ENCODE results near the gene HHATL.

HHATL gene

DNA sequence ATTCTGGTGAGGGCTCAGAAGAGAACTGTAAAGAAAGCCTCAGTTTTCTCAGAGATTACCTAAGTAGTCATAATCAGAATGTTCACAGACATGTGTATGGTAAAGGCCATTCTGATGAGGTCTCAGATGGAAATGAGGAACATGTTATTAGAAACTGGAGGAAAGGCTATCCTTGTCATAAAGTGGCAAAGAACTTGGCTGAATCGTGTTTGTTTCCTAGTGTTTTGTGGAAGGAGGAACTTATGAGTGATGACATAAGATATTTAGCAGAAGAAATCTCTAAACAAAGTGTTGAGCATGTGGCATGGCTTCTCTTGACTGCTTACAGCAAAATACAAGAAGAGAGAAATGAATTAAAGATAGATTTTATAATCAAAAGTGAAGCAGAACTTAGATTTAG lies 30.1 kb downstream of the HHATL start:
- POLR2A ChIA-PET, result no interaction called here
- TF ChIP-seq, protein P1, sequence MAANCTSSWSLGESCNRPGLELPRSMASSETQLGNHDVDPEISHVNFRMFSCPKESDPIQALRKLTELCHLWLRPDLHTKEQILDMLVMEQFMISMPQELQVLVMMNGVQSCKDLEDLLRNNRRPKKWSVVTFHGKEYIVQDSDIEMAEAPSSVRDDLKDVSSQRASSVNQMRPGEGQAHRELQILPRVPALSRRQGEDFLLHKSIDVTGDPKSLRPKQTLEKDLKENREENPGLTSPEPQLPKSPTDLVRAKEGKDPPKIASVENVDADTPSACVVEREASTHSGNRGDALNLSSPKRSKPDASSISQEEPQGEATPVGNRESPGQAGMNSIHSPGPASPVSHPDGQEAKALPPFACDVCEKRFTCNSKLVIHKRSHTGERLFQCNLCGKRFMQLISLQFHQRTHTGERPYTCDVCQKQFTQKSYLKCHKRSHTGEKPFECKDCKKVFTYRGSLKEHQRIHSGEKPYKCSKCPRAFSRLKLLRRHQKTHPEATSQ (tag by site-specific recombination; IDR thresholded peaks at IDR 0.05), result no peak
- TF ChIP-seq ZNF302 (tag by site-specific recombination; IDR thresholded peaks at IDR 0.05; ENCODE audit: low read depth) (no peak), ZNF701 (tag by site-specific recombination; IDR thresholded peaks at IDR 0.05) (no peak), HOXA7 (CRISPR knock-in tag; IDR thresholded peaks at IDR 0.05; ENCODE audit: borderline replicate concordance) (no peak), ZNF133 (tag by site-specific recombination; IDR thresholded peaks at IDR 0.05) (no peak), ZNF658 (tag by site-specific recombination; IDR thresholded peaks at IDR 0.05) (no peak), SALL2 (tag by site-specific recombination; IDR thresholded peaks at IDR 0.05; ENCODE audit: borderline replicate concordance) (no peak), SP3 (tag by site-specific recombination; IDR thresholded peaks at IDR 0.05) (no peak), SP2 (tag by site-specific recombination; IDR thresholded peaks at IDR 0.05) (no peak), ZIC2 (tag by site-specific recombination; IDR thresholded peaks at IDR 0.05) (no peak)
- TF ChIP-seq, protein P2, sequence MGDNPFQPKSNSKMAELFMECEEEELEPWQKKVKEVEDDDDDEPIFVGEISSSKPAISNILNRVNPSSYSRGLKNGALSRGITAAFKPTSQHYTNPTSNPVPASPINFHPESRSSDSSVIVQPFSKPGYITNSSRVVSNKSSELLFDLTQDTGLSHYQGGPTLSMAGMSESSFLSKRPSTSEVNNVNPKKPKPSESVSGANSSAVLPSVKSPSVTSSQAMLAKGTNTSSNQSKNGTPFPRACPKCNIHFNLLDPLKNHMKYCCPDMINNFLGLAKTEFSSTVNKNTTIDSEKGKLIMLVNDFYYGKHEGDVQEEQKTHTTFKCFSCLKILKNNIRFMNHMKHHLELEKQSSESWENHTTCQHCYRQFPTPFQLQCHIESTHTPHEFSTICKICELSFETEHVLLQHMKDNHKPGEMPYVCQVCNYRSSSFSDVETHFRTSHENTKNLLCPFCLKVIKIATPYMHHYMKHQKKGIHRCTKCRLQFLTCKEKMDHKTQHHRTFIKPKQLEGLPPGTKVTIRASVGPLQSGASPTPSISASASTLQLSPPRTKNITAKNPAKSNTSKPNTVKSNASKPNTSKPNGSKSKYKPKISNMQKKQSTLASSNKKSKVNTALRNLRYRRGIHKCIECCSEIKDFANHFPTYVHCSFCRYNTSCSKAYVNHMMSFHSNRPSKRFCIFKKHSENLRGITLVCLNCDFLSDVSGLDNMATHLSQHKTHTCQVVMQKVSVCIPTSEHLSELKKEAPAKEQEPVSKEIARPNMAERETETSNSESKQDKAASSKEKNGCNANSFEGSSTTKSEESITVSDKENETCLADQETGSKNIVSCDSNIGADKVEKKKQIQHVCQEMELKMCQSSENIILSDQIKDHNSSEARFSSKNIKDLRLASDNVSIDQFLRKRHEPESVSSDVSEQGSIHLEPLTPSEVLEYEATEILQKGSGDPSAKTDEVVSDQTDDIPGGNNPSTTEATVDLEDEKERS (tag by site-specific recombination; IDR thresholded peaks at IDR 0.05), result no peak
- H3K9me3 ChIP-seq (ENCODE audit: control insufficient read depth, insufficient read depth, low read depth, low read length), result no peaks in the 10 kb centered on the region
- no peaks in the 10 kb centered on the region for H3K4me1 ChIP-seq (ENCODE audit: control insufficient read depth, insufficient read depth, low read length)
- no peaks in the 10 kb centered on the region for H3K36me3 ChIP-seq (ENCODE audit: control insufficient read depth in 2 of 2, insufficient read depth in 1 of 2, low read length in 2 of 2)
- CTCF ChIA-PET, result no interaction called here
- H3K27ac ChIP-seq (ENCODE audit: extremely low read depth, low read depth, low read length), result no peak overlapping the region
- H3K4me3 ChIP-seq (ENCODE audit: low read depth, low read length), result no peak overlapping the region

DNA sequence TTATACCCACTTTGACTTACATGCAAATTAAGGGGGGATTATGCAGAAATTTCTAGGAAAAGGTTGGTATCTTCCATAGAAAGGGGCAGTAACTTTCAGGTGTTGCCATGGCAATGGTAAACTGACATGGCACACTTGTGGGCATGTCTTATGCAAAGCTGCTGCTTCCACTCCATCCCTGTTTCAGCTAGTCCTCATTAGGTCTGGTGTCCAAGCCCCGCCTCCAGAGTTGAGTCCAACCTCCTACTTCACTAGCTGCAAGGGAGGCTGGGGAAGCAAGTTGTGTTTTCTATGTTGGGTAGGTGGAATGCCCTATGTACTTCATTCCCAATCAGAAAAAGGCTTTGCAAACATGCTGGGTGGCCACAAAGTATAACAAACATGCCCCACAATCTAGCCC lies 31.9 kb downstream of the HHATL start:
- POLR2A ChIA-PET, result interaction anchor here (0.6 kb wide), 1 partner anchor 17 kb away, joined by 3 read pairs; the partner anchor contains the start of gene ZBTB47
- CTCF ChIA-PET, result interaction anchor here (0.6 kb wide), 1 partner anchor 75 kb away, joined by 4 read pairs; no protein-coding TSS in a partner anchor
- no peaks in the 10 kb centered on the region for H3K4me1 ChIP-seq (ENCODE audit: control insufficient read depth, insufficient read depth, low read length)

More for the DNA sequence above, 31.9 kb downstream of the HHATL start:
- Histone ChIP-seq H3K9me3 (ENCODE audit: control insufficient read depth, insufficient read depth, low read depth, low read length) (no peaks in the 10 kb centered on the region), H3K36me3 (ENCODE audit: control insufficient read depth in 2 of 2, insufficient read depth in 1 of 2, low read length in 2 of 2) (no peaks in the 10 kb centered on the region), H3K4me3 (ENCODE audit: low read depth, low read length) (no peak overlapping the region), H3K27ac (ENCODE audit: extremely low read depth, low read depth, low read length) (no peak overlapping the region)
- no peak for TF ChIP-seq ZNF211 (tag by site-specific recombination; IDR thresholded peaks at IDR 0.05; ENCODE audit: low read depth)
- TF ChIP-seq BCL11B (tag by site-specific recombination; IDR thresholded peaks at IDR 0.05; ENCODE audit: low read depth), result no peak
- TF ChIP-seq KLF9 (tag by site-specific recombination; IDR thresholded peaks at IDR 0.05; ENCODE audit: low read depth), result no peak
- no peak for TF ChIP-seq ZNF747 (tag by site-specific recombination; IDR thresholded peaks at IDR 0.05)
- no peak for TF ChIP-seq ZBTB8A (tag by site-specific recombination; IDR thresholded peaks at IDR 0.05)
- no peak for TF ChIP-seq HOXA7 (CRISPR knock-in tag; IDR thresholded peaks at IDR 0.05; ENCODE audit: borderline replicate concordance)
- no peak for TF ChIP-seq TRIM28 (IDR thresholded peaks at IDR 0.05; ENCODE audit: borderline replicate concordance, low read length)
- TF ChIP-seq, protein P3, sequence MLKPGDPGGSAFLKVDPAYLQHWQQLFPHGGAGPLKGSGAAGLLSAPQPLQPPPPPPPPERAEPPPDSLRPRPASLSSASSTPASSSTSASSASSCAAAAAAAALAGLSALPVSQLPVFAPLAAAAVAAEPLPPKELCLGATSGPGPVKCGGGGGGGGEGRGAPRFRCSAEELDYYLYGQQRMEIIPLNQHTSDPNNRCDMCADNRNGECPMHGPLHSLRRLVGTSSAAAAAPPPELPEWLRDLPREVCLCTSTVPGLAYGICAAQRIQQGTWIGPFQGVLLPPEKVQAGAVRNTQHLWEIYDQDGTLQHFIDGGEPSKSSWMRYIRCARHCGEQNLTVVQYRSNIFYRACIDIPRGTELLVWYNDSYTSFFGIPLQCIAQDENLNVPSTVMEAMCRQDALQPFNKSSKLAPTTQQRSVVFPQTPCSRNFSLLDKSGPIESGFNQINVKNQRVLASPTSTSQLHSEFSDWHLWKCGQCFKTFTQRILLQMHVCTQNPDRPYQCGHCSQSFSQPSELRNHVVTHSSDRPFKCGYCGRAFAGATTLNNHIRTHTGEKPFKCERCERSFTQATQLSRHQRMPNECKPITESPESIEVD (tag by site-specific recombination; IDR thresholded peaks at IDR 0.05), result no peak
- TF ChIP-seq ZNF658 (tag by site-specific recombination; IDR thresholded peaks at IDR 0.05), result no peak
- TF ChIP-seq ZNF132 (tag by site-specific recombination; IDR thresholded peaks at IDR 0.05; ENCODE audit: borderline replicate concordance), result no peak
- no peak for TF ChIP-seq ZNF140 (tag by site-specific recombination; IDR thresholded peaks at IDR 0.05)
- TF ChIP-seq MYNN (tag by site-specific recombination; IDR thresholded peaks at IDR 0.05; ENCODE audit: borderline replicate concordance), result no peak
- TF ChIP-seq YY1 (tag by site-specific recombination; IDR thresholded peaks at IDR 0.05), result no peak
- TF ChIP-seq, protein P4, sequence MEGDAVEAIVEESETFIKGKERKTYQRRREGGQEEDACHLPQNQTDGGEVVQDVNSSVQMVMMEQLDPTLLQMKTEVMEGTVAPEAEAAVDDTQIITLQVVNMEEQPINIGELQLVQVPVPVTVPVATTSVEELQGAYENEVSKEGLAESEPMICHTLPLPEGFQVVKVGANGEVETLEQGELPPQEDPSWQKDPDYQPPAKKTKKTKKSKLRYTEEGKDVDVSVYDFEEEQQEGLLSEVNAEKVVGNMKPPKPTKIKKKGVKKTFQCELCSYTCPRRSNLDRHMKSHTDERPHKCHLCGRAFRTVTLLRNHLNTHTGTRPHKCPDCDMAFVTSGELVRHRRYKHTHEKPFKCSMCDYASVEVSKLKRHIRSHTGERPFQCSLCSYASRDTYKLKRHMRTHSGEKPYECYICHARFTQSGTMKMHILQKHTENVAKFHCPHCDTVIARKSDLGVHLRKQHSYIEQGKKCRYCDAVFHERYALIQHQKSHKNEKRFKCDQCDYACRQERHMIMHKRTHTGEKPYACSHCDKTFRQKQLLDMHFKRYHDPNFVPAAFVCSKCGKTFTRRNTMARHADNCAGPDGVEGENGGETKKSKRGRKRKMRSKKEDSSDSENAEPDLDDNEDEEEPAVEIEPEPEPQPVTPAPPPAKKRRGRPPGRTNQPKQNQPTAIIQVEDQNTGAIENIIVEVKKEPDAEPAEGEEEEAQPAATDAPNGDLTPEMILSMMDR (tag by site-specific recombination; IDR thresholded peaks at IDR 0.05), result no peak
- TF ChIP-seq ZNF529 (tag by site-specific recombination; IDR thresholded peaks at IDR 0.05; ENCODE audit: insufficient replicate concordance), result no peak
